ENCODE data around the gene CCDC61.

Gene CCDC61

GRCh38 chr19:46017095-46017429, 21.8 kb downstream of the CCDC61 start:
- Mint-ChIP-seq H3K36me3 (ENCODE audit: low read depth) (peaks cover 5% of the 10 kb centered on the region), H3K4me1 (ENCODE audit: low read depth) (peaks cover 13% of the 10 kb centered on the region), H3K27me3 (ENCODE audit: low read depth) (peaks cover 17% of the 10 kb centered on the region), H3K9me3 (no peaks in the 10 kb centered on the region), H3K4me3 (peak overlapping the region; percentile 44), H3K27ac (no peak overlapping the region)

- peaks cover 5% of the 10 kb centered on the region for H3K36me3 Mint-ChIP-seq (ENCODE audit: low read depth)
- H3K4me1 Mint-ChIP-seq (ENCODE audit: low read depth) = peaks cover 13% of the 10 kb centered on the region
- no peak overlapping the region for H3K27ac Mint-ChIP-seq
- peaks cover 21% of the 10 kb centered on the region for H3K27me3 Mint-ChIP-seq (ENCODE audit: low read depth)
- H3K4me3 Mint-ChIP-seq = no peak overlapping the region
- H3K9me3 Mint-ChIP-seq = no peaks in the 10 kb centered on the region
Measured at GRCh38 chr19:46017874-46018675, 22.8 kb downstream of the CCDC61 start.

- no peaks in the 10 kb centered on the region for H3K9me3 Mint-ChIP-seq
- peaks cover 26% of the 10 kb centered on the region for H3K27me3 Mint-ChIP-seq (ENCODE audit: low read depth)
- no peak overlapping the region for H3K27ac Mint-ChIP-seq
- peaks cover 5% of the 10 kb centered on the region for H3K36me3 Mint-ChIP-seq (ENCODE audit: low read depth)
- no peak overlapping the region for H3K4me3 Mint-ChIP-seq
- peaks cover 13% of the 10 kb centered on the region for H3K4me1 Mint-ChIP-seq (ENCODE audit: low read depth)
Measured at GRCh38 chr19:46018729-46019251, 23.5 kb downstream of the CCDC61 start.

GRCh38 chr19:46019270-46019669, 24.0 kb downstream of the CCDC61 start:
- Mint-ChIP-seq H3K27me3 (ENCODE audit: low read depth) (peaks cover 30% of the 10 kb centered on the region), H3K4me1 (ENCODE audit: low read depth) (peaks cover 13% of the 10 kb centered on the region), H3K36me3 (ENCODE audit: low read depth) (peaks cover 5% of the 10 kb centered on the region), H3K27ac (no peak overlapping the region), H3K9me3 (no peaks in the 10 kb centered on the region), H3K4me3 (no peak overlapping the region)

- H3K4me1 Mint-ChIP-seq (ENCODE audit: low read depth) = peaks cover 6% of the 10 kb centered on the region
- no peaks in the 10 kb centered on the region for H3K36me3 Mint-ChIP-seq (ENCODE audit: low read depth)
- H3K4me3 Mint-ChIP-seq = no peak overlapping the region
- H3K9me3 Mint-ChIP-seq = no peaks in the 10 kb centered on the region
- peaks cover 24% of the 10 kb centered on the region for H3K27me3 Mint-ChIP-seq (ENCODE audit: low read depth)
- H3K27ac Mint-ChIP-seq = no peak overlapping the region
Measured at GRCh38 chr19:46020819-46021125, 25.5 kb downstream of the CCDC61 start.

- H3K27ac Mint-ChIP-seq = no peak overlapping the region
- H3K9me3 Mint-ChIP-seq = no peaks in the 10 kb centered on the region
- peaks cover 32% of the 10 kb centered on the region for H3K27me3 Mint-ChIP-seq (ENCODE audit: low read depth)
- H3K4me3 Mint-ChIP-seq = no peak overlapping the region
- no peaks in the 10 kb centered on the region for H3K36me3 Mint-ChIP-seq (ENCODE audit: low read depth)
- peaks cover 9% of the 10 kb centered on the region for H3K4me1 Mint-ChIP-seq (ENCODE audit: low read depth)
Measured at GRCh38 chr19:46021531-46022041, 26.3 kb downstream of the CCDC61 start.

GRCh38 chr19:46022061-46022430, 26.8 kb downstream of the CCDC61 start:
- Mint-ChIP-seq H3K36me3 (ENCODE audit: low read depth) (no peaks in the 10 kb centered on the region), H3K9me3 (no peaks in the 10 kb centered on the region), H3K27me3 (ENCODE audit: low read depth) (peaks cover 36% of the 10 kb centered on the region), H3K27ac (no peak overlapping the region), H3K4me3 (no peak overlapping the region), H3K4me1 (ENCODE audit: low read depth) (peaks cover 9% of the 10 kb centered on the region)

- Mint-ChIP-seq H3K36me3 (ENCODE audit: low read depth) (no peaks in the 10 kb centered on the region), H3K4me3 (no peak within 1 kb of the TSS), H3K27ac (no peak within 1 kb of the TSS)
Measured at GRCh38 chr19:46022431-46023310, 27.4 kb downstream of the CCDC61 start, which contains the start of gene PGLYRP1. TSS of gene PGLYRP1 (minus strand) at chr19:46023053. CDS start at chr19:46023021, 32 bp downstream.

GRCh38 chr19:46023311-46023779, 28.1 kb downstream of the CCDC61 start:
- H3K27me3 Mint-ChIP-seq (ENCODE audit: low read depth) = peaks cover 36% of the 10 kb centered on the region
- H3K9me3 Mint-ChIP-seq = no peaks in the 10 kb centered on the region
- H3K4me1 Mint-ChIP-seq (ENCODE audit: low read depth) = peaks cover 9% of the 10 kb centered on the region
- no peak overlapping the region for H3K27ac Mint-ChIP-seq
- no peak overlapping the region for H3K4me3 Mint-ChIP-seq
- H3K36me3 Mint-ChIP-seq (ENCODE audit: low read depth) = no peaks in the 10 kb centered on the region

More at GRCh38 chr19:46022431-46023310, 27.4 kb downstream of the CCDC61 start, which contains the start of gene PGLYRP1:
- Mint-ChIP-seq H3K4me1 (ENCODE audit: low read depth) (peaks cover 9% of the 10 kb centered on the region), H3K27me3 (ENCODE audit: low read depth) (peaks cover 36% of the 10 kb centered on the region), H3K9me3 (no peaks in the 10 kb centered on the region)

GRCh38 chr19:46025835-46026234, 30.6 kb downstream of the CCDC61 start:
- Mint-ChIP-seq H3K27ac (no peak overlapping the region), H3K4me1 (ENCODE audit: low read depth) (peaks cover 13% of the 10 kb centered on the region), H3K9me3 (no peaks in the 10 kb centered on the region), H3K27me3 (ENCODE audit: low read depth) (peaks cover 39% of the 10 kb centered on the region), H3K36me3 (ENCODE audit: low read depth) (no peaks in the 10 kb centered on the region), H3K4me3 (no peak overlapping the region)

- no peak overlapping the region for H3K4me3 Mint-ChIP-seq
- no peak overlapping the region for H3K27ac Mint-ChIP-seq
- no peaks in the 10 kb centered on the region for H3K9me3 Mint-ChIP-seq
- peaks cover 11% of the 10 kb centered on the region for H3K4me1 Mint-ChIP-seq (ENCODE audit: low read depth)
- H3K36me3 Mint-ChIP-seq (ENCODE audit: low read depth) = no peaks in the 10 kb centered on the region
- peaks cover 14% of the 10 kb centered on the region for H3K27me3 Mint-ChIP-seq (ENCODE audit: low read depth)
Measured at GRCh38 chr19:46030812-46031550, 35.7 kb downstream of the CCDC61 start.

- Mint-ChIP-seq H3K4me3 (no peak overlapping the region), H3K4me1 (ENCODE audit: low read depth) (peaks cover 4% of the 10 kb centered on the region), H3K36me3 (ENCODE audit: low read depth) (no peaks in the 10 kb centered on the region), H3K9me3 (no peaks in the 10 kb centered on the region), H3K27ac (no peak overlapping the region), H3K27me3 (ENCODE audit: low read depth) (peaks cover 4% of the 10 kb centered on the region)
Measured at GRCh38 chr19:46031781-46032596, 36.7 kb downstream of the CCDC61 start.

GRCh38 chr19:46032597-46033025, 37.3 kb downstream of the CCDC61 start:
- H3K36me3 Mint-ChIP-seq (ENCODE audit: low read depth) = no peaks in the 10 kb centered on the region
- H3K4me3 Mint-ChIP-seq = no peak overlapping the region
- H3K27me3 Mint-ChIP-seq (ENCODE audit: low read depth) = peaks cover 4% of the 10 kb centered on the region

More at GRCh38 chr19:46032597-46033025, 37.3 kb downstream of the CCDC61 start:
- H3K27ac Mint-ChIP-seq = no peak overlapping the region
- H3K4me1 Mint-ChIP-seq (ENCODE audit: low read depth) = peaks cover 4% of the 10 kb centered on the region
- H3K9me3 Mint-ChIP-seq = no peaks in the 10 kb centered on the region

Data from T-helper 1 cell treated with Interleukin-12 subunit alpha and Interleukin-12 subunit beta and Interleukin-4 antibody, amounts not matched to agents 30 μg/mL and 1 μg/mL, for 36 hours (primary cell).